ENCODE results near the gene CARS2. TPM values are rescaled to one million over a fixed set of nuclear protein-coding genes. Genes with fewer than 3 reads are reported as not detected.

The CARS2 gene
- total and polyA plus RNA-seq, 4 experiments from 2014 or later: 36.0 to 102 (median 79.6) TPM

DNA sequence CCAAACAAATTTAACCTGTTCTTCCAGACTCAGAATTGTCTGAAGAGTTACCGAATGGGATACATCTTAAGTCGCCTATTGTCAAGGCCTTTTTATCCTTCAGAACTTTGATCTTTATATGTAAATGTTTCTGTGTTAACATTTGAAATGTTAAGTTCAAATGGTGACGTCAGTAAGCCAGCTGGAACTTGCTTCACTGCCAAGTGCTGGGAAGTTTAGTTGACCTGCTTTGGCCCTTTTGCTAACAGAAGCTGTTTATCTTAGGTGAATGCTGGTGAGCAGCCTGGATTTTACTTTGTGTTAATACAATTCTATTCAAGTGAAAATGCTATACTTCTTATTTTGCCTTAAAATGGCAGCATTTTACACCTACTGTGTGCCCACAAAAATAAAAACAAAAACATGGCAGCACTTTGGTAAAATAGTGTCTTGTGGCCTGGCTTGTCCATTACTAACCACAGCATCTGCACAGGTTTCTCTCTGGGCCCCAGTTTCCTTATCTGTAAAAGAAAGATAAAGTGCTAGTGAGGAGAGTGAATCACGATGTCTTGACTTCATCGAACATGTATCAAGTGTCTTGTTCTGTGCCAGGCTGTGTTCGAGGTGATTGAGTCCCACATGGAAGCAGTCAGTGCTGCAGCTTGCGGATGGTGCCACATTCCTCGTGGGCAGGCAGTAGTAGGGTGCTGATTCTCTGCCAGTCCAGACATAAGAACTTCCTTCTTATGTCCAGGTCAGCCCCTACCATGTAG, 88.4 kb downstream of the CARS2 start:
- Mint-ChIP-seq H3K27me3 (no peaks in the 10 kb centered on the region), H3K4me3 (peak overlapping the region in 5 of 8 donors; percentile 17 to 95 (median 46)), H3K4me1 (peaks cover 28 to 65% (median 35%) of the 10 kb centered on the region in 4 donors), H3K27ac (peak overlapping the region in 1 of 7 donors; percentile 64), H3K9me3 (peaks cover 0 to 2% (median 0%) of the 10 kb centered on the region in 8 donors), H3K36me3 (peaks cover 2 to 12% of the 10 kb centered on the region in 2 donors)
- no peak for DNase-seq
- Histone ChIP-seq H3K4me3 (ENCODE audit: low read length in 2 of 2) (no peak overlapping the region), H3K36me3 (ENCODE audit: insufficient read depth, low read length) (no peaks in the 10 kb centered on the region), H3K27me3 (ENCODE audit: insufficient read depth, low read length) (no peaks in the 10 kb centered on the region), H3K9me3 (ENCODE audit: control insufficient read depth in 1 of 2, low read length in 2 of 2) (no peaks in the 10 kb centered on the region), H3K4me1 (ENCODE audit: insufficient read depth, low read length) (peaks cover 17% of the 10 kb centered on the region), H3K27ac (ENCODE audit: low read depth, low read length) (no peak overlapping the region)
- intact Hi-C loops (cut with micrococcal nuclease): loop anchor here (10.0 kb wide), 2 partner anchors 163 to 297 kb away; partner anchors contain the start of gene ANKRD10
- CTCF ChIA-PET (ENCODE audit: partially characterized antibody): interaction anchor here (1.2 kb wide), 2 partner anchors 27 to 162 kb away, joined by 3 to 5 read pairs; no protein-coding TSS in a partner anchor
- POLR2A ChIA-PET (ENCODE audit: partially characterized antibody): interaction anchor here (0.8 to 2.6 kb wide), 5 partner anchors 10 to 297 kb away, joined by 3 to 28 read pairs (median 3); partner anchors contain the start of genes ANKRD10 and ING1

DNA sequence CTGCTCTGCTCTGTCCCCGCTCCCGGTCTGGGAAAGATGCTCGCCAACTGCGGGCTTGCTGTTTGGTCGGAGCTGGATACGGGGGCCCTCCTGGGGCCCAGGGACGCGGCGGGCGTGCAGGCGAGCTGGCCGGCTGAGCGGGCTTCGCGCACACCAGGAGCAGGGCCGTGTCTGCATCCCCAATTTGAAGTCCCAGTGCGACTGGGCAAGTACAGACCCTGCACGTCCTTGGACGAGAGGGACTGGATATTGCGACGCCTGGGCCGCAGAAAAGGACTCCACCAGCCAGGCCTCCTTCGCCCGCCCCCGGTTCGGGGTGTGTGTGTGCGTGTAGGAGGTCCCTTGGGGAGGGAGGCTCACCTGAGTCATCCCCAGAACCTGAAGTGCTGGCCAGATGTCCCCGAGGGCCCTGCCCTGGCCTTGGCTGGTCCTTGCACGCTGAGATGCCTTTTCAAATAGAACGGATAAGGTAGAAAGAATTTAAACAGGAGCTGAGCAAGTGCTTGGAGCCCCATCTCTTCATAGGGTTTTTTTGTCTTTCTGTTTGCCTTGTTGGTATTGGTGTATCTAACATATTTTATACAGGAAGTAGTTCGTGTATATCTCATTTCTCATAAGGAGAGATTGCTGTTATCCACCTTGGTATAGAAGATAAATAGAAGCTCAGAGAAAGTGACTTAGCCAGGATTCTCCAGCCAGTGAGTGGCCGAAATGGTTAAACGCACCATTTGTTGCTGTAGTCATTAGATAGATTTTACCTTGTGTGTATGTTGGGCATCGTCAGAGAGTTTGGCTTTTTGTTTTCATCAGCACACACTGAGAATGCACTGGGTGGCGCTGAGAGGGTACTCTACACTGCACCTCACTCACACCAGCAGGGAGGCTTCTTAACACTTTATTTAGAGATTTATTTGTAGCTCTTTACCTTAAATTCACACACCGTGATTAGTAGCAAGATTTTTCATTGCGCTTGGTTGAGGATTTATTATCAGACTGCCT, 89.5 kb downstream of the CARS2 start:
- Histone ChIP-seq H3K4me3 (ENCODE audit: low read length in 2 of 2) (peak overlapping the region; percentile 53 to 67), H3K27ac (ENCODE audit: low read depth, low read length) (peak overlapping the region; percentile 47), H3K27me3 (ENCODE audit: insufficient read depth, low read length) (no peaks in the 10 kb centered on the region), H3K36me3 (ENCODE audit: insufficient read depth, low read length) (no peaks in the 10 kb centered on the region), H3K4me1 (ENCODE audit: insufficient read depth, low read length) (peaks cover 17% of the 10 kb centered on the region), H3K9me3 (ENCODE audit: control insufficient read depth in 1 of 2, low read length in 2 of 2) (no peaks in the 10 kb centered on the region)
- peaks cover 26 to 54% (median 37%) of the 10 kb centered on the region in 4 donors for H3K4me1 Mint-ChIP-seq
- peak; percentile 23 to 44 (median 30) for DNase-seq
- H3K9me3 Mint-ChIP-seq: peaks cover 0 to 2% (median 0%) of the 10 kb centered on the region in 8 donors
- intact Hi-C loops (cut with micrococcal nuclease): loop anchor here (10.0 kb wide), 2 partner anchors 162 to 298 kb away; partner anchors contain the start of gene ANKRD10
- ChIA-PET CTCF (ENCODE audit: partially characterized antibody) (interaction anchor here (0.5 to 1.2 kb wide), 3 partner anchors 28 to 1656 kb away, joined by 3 read pairs; no protein-coding TSS in a partner anchor), POLR2A (ENCODE audit: partially characterized antibody) (interaction anchor here (0.8 to 2.6 kb wide), 8 partner anchors 9 to 298 kb away, joined by 3 to 28 read pairs (median 4); partner anchors contain the start of genes ANKRD10 and ING1)
- peak overlapping the region; percentile 83 to 95 (median 94) for H3K4me3 Mint-ChIP-seq
- no peaks in the 10 kb centered on the region for H3K27me3 Mint-ChIP-seq
- peaks cover 0 to 7% of the 10 kb centered on the region in 2 donors for H3K36me3 Mint-ChIP-seq
- peak overlapping the region; percentile 53 to 90 (median 79) for H3K27ac Mint-ChIP-seq

DNA sequence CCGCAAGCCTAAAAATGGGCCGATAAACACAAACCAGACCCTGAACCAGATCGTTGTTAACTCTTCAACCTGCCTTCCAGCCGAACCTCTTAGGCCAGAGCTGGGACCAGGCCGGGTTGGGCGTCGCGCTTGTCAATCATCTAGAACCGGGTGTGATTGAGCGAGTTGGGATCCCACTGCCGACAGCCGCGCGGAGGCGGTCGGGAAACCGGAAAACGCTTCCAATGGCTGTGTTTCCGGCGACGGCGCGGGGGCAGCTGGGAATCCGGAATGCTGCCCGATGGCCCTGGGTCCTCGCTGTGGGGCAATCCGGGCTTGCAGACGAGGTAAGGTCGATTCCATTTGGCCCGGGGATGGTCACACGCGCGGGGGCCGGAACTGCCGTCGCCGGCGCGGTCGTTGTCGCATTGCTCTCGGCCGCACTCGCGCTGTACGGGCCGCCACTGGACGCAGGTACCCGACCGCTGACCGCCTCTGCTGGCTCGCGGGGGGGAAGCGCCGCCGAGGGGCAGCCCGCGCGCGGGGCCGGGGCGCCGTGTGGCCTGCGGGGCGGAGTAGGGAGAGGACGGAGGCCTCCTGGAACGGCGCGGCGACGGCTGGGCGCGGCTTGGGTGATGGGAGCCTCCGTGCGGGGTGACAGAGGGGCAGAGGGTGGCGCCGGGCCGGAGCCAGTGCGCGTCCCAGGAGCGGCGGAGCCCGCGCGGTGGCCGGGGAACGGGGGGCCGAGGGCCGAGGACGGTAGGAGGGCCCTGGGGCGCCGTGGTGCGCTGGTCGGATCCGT, 90.4 kb downstream of the CARS2 start, which contains the start of gene NAXD:
NAXD (plus strand) TSS at position 224 of the 781 bp plus-strand sequence; CDS start at position 281, 57 bp downstream.
- ChIA-PET CTCF (ENCODE audit: partially characterized antibody) (no interaction called here), POLR2A (ENCODE audit: partially characterized antibody) (interaction anchor here (0.8 to 2.6 kb wide), 7 partner anchors 14 to 300 kb away, joined by 3 to 28 read pairs (median 4); partner anchors contain the start of gene ING1)
- H3K36me3 Mint-ChIP-seq: peaks cover 0 to 7% of the 10 kb centered on the region in 2 donors
- intact Hi-C loops (cut with micrococcal nuclease): loop anchor here (1.0 to 10.0 kb wide), 3 partner anchors 100 to 299 kb away; partner anchors contain the start of gene ANKRD10
- no peaks in the 10 kb centered on the region for H3K27me3 Mint-ChIP-seq
- Histone ChIP-seq H3K36me3 (ENCODE audit: insufficient read depth, low read length) (no peaks in the 10 kb centered on the region), H3K4me3 (ENCODE audit: low read length in 2 of 2) (peak within 1 kb of the TSS; percentile 53 to 67), H3K9me3 (ENCODE audit: control insufficient read depth in 1 of 2, low read length in 2 of 2) (no peaks in the 10 kb centered on the region), H3K27me3 (ENCODE audit: insufficient read depth, low read length) (no peaks in the 10 kb centered on the region), H3K4me1 (ENCODE audit: insufficient read depth, low read length) (peaks cover 17% of the 10 kb centered on the region), H3K27ac (ENCODE audit: low read depth, low read length) (peak within 1 kb of the TSS; percentile 47)
- DNase-seq: peak; percentile 71 to 75 (median 73)
- peak within 1 kb of the TSS; percentile 88 to 96 (median 94) for H3K4me3 Mint-ChIP-seq
- peaks cover 28 to 47% (median 40%) of the 10 kb centered on the region in 4 donors for H3K4me1 Mint-ChIP-seq
- H3K9me3 Mint-ChIP-seq: peaks cover 0 to 2% (median 0%) of the 10 kb centered on the region in 8 donors
- peak within 1 kb of the TSS; percentile 71 to 98 (median 93) for H3K27ac Mint-ChIP-seq

DNA sequence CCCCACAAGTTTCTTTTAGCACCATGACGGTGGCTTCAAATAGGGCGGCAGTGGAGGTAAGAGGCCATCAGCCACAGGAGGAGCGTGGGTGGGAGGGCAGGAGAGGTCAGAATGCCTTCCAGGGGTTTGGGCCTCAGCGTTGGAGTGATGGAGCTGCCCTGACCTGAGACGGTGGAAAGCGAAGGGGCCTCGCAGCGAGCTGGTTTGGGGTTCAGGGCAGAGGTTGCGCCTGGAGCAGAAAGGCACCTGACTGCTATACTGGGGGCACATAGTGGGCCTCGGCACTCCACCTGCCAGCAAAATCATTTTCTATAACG, 91.0 kb downstream of the CARS2 start:
- H3K36me3 ChIP-seq (ENCODE audit: insufficient read depth, low read length): no peaks in the 10 kb centered on the region
- peak overlapping the region; percentile 71 to 98 (median 93) for H3K27ac Mint-ChIP-seq
- peaks cover 17% of the 10 kb centered on the region for H3K4me1 ChIP-seq (ENCODE audit: insufficient read depth, low read length)
- POLR2A ChIA-PET (ENCODE audit: partially characterized antibody): interaction anchor here (1.0 to 2.6 kb wide), 5 partner anchors 52 to 300 kb away, joined by 3 to 28 read pairs (median 4); partner anchors contain the start of gene ING1
- no peaks in the 10 kb centered on the region for H3K27me3 Mint-ChIP-seq
- H3K36me3 Mint-ChIP-seq: peaks cover 0 to 7% of the 10 kb centered on the region in 2 donors
- H3K4me1 Mint-ChIP-seq: peaks cover 26 to 47% (median 37%) of the 10 kb centered on the region in 4 donors
- CTCF ChIA-PET (ENCODE audit: partially characterized antibody): no interaction called here
- DNase-seq: no peak
- H3K27me3 ChIP-seq (ENCODE audit: insufficient read depth, low read length): no peaks in the 10 kb centered on the region
- peak overlapping the region; percentile 88 to 96 (median 94) for H3K4me3 Mint-ChIP-seq
- peak overlapping the region; percentile 47 for H3K27ac ChIP-seq (ENCODE audit: low read depth, low read length)
- peaks cover 0 to 2% (median 0%) of the 10 kb centered on the region in 8 donors for H3K9me3 Mint-ChIP-seq
- H3K4me3 ChIP-seq (ENCODE audit: low read length in 2 of 2): peak overlapping the region in 1 of 2 donors; percentile 67
- intact Hi-C loops (cut with micrococcal nuclease): loop anchor here (1.0 to 10.0 kb wide), 3 partner anchors 100 to 300 kb away; partner anchors contain the start of gene ANKRD10
- no peaks in the 10 kb centered on the region for H3K9me3 ChIP-seq (ENCODE audit: control insufficient read depth in 1 of 2, low read length in 2 of 2)

DNA sequence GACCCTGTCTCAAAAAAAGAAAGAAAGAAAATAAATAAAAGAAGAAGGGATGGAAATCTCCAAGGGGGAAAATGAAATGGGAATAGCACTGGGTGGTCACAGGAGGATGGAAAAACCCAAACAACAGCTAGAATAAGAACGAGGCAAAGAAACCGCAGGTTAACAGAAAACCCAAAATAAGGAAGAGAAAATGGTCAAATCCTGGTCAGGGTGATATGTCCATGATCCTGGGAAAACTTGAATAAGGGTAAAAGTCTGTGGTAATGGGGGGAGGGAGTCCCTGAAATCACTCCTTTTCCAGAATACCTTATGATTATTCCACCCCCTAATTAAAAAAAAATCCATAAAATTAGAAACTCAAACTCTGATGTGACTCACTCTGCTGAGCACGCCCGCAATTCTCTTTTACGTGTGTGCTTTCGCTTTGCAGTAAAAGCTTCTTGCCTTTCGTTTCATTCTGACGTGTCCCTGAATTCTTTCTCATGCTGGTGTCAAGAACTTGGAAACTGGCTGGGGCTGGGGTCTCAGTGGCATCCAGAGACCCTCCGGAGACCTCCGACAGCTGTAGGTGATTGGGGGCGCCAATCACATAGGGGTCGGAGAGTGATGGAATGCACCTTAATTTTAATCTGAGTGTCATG, 94.8 kb downstream of the CARS2 start:
- Mint-ChIP-seq H3K4me1 (peaks cover 7 to 18% (median 8%) of the 10 kb centered on the region in 4 donors), H3K9me3 (peaks cover 0 to 3% (median 0%) of the 10 kb centered on the region in 8 donors), H3K36me3 (peaks cover 0 to 3% of the 10 kb centered on the region in 2 donors), H3K27ac (peak overlapping the region in 3 of 7 donors; percentile 14 to 64 (median 23)), H3K27me3 (no peaks in the 10 kb centered on the region), H3K4me3 (peak overlapping the region; percentile 56 to 78 (median 76))
- CTCF ChIA-PET (ENCODE audit: partially characterized antibody): no interaction called here
- Histone ChIP-seq H3K4me3 (ENCODE audit: low read length in 2 of 2) (peak overlapping the region in 1 of 2 donors; percentile 8), H3K9me3 (ENCODE audit: control insufficient read depth in 1 of 2, low read length in 2 of 2) (no peaks in the 10 kb centered on the region), H3K27ac (ENCODE audit: low read depth, low read length) (no peak overlapping the region), H3K27me3 (ENCODE audit: insufficient read depth, low read length) (no peaks in the 10 kb centered on the region), H3K36me3 (ENCODE audit: insufficient read depth, low read length) (no peaks in the 10 kb centered on the region), H3K4me1 (ENCODE audit: insufficient read depth, low read length) (peaks cover 3% of the 10 kb centered on the region)
- intact Hi-C loops (cut with micrococcal nuclease): loop anchor here (10.0 kb wide), 2 partner anchors 156 to 304 kb away; partner anchors contain the start of gene ANKRD10
- POLR2A ChIA-PET (ENCODE audit: partially characterized antibody): no interaction called here
- no peak for DNase-seq

Measured in CD4-positive, alpha-beta memory T cell (primary cell).